Neural cell (in vitro differentiated cells): ENCODE measurements around the gene VIM.

Source experiments
- EP300 ChIP-seq: fragments of 450-650 bp; conservative IDR thresholded peaks from 2 replicates; pipeline ENCODE4 v1.6.1; 2014; ENCODE audit warnings: antibody characterized with exemption, mild to moderate bottlenecking, moderate library complexity; ENCODE audit not compliant: poor library complexity, severe bottlenecking
- EZH2 ChIP-seq: fragments of 200-600, 300-800 bp; shearing (Covaris generic), sonication (generic); IDR thresholded peaks from 2 replicates; pipeline ENCODE4 v1.6.1; 2014; ENCODE audit warnings: antibody characterized with exemption, low read length, borderline replicate concordance, mild to moderate bottlenecking; ENCODE audit not compliant: insufficient read depth, poor library complexity, severe bottlenecking
- MXI1 ChIP-seq: fragments of 450-650 bp; conservative IDR thresholded peaks from 2 replicates; pipeline ENCODE4 v1.6.1; 2014; ENCODE audit warnings: antibody characterized with exemption, mild to moderate bottlenecking; ENCODE audit not compliant: poor library complexity, severe bottlenecking
- POLR2AphosphoS5 ChIP-seq: IDR thresholded peaks from 2 replicates; pipeline ENCODE4 v1.6.1; 2012
- RAD21 ChIP-seq: fragments of 450-650 bp; conservative IDR thresholded peaks from 2 replicates; pipeline ENCODE4 v1.6.1; 2014; ENCODE audit warnings: antibody characterized with exemption, mild to moderate bottlenecking, moderate library complexity
- REST ChIP-seq: IDR thresholded peaks from 2 replicates; pipeline ENCODE4 v1.6.1; 2012; ENCODE audit warnings: borderline replicate concordance
- SMC3 ChIP-seq: fragments of 450-650 bp; conservative IDR thresholded peaks from 2 replicates; pipeline ENCODE4 v1.6.1; 2014; ENCODE audit warnings: antibody characterized with exemption, mild to moderate bottlenecking, moderate library complexity; ENCODE audit not compliant: poor library complexity
- TAF1 ChIP-seq: IDR thresholded peaks from 2 replicates; pipeline ENCODE4 v1.6.1; 2012; ENCODE audit warnings: low read depth
- TF ChIP-seq, protein P1 (sequence below): fragments of 450-650 bp; IDR thresholded peaks from 2 replicates; pipeline ENCODE4 v1.5.1; 2014; ENCODE audit warnings: antibody characterized with exemption, mild to moderate bottlenecking, moderate library complexity; ENCODE audit not compliant: poor library complexity, severe bottlenecking

DNA sequence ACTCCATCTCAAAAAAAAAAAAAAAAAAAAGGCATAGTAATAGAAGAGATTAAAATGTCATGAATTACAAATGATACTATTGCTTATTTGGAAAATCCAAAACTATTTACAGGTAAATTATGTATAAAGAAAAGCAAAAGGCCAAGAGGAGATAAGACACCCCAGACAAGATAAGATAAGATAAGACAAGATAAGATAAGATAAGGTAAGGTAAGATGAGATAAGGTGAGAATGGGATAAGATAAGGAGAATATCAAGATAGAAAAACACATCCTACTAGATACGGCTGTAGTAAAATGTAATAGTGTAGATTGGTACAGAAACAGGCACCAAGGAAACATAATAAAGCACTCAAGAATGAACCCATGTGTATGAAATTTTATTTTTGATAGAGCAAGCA is 20.9 kb downstream of the VIM start:
- TF ChIP-seq TAF1 (no peak), EZH2 (no peak), EP300 (no peak), RAD21 (no peak), REST (no peak), POLR2AphosphoS5 (no peak), MXI1 (no peak), SMC3 (no peak)
- TF ChIP-seq, protein P1, sequence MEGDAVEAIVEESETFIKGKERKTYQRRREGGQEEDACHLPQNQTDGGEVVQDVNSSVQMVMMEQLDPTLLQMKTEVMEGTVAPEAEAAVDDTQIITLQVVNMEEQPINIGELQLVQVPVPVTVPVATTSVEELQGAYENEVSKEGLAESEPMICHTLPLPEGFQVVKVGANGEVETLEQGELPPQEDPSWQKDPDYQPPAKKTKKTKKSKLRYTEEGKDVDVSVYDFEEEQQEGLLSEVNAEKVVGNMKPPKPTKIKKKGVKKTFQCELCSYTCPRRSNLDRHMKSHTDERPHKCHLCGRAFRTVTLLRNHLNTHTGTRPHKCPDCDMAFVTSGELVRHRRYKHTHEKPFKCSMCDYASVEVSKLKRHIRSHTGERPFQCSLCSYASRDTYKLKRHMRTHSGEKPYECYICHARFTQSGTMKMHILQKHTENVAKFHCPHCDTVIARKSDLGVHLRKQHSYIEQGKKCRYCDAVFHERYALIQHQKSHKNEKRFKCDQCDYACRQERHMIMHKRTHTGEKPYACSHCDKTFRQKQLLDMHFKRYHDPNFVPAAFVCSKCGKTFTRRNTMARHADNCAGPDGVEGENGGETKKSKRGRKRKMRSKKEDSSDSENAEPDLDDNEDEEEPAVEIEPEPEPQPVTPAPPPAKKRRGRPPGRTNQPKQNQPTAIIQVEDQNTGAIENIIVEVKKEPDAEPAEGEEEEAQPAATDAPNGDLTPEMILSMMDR, result no peak
